T-helper 2 cell treated with Interferon-gamma antibody and Interleukin-4, amounts not matched to agents 5 μg/mL and 100 μg/mL, for 36 hours (primary cell): Measurements from ENCODE around the gene MYMK.

ENCODE experiments used
- DNase-seq: peaks from one replicate; pipeline ENCODE4 v3.0.0; 2021; ENCODE audit warnings: low spot score
- H3K27ac Mint-ChIP-seq: one replicate; pipeline ENCODE4 v1.8.0; 2021; ENCODE audit warnings: mild to moderate bottlenecking, mixed read lengths
- H3K27me3 Mint-ChIP-seq: one replicate; pipeline ENCODE4 v1.8.0; 2021; ENCODE audit warnings: low read depth, mixed read lengths
- H3K36me3 Mint-ChIP-seq: one replicate; pipeline ENCODE4 v1.8.0; 2021; ENCODE audit warnings: low read depth, mixed read lengths
- H3K4me1 Mint-ChIP-seq: one replicate; pipeline ENCODE4 v1.8.0; 2021; ENCODE audit warnings: low read depth, mixed read lengths
- H3K4me3 Mint-ChIP-seq: one replicate; pipeline ENCODE4 v1.8.0; 2022; ENCODE audit warnings: mild to moderate bottlenecking, moderate library complexity, mixed read lengths
- H3K9me3 Mint-ChIP-seq: one replicate; pipeline ENCODE4 v1.8.0; 2021; ENCODE audit warnings: mixed read lengths

MYMK gene

DNA sequence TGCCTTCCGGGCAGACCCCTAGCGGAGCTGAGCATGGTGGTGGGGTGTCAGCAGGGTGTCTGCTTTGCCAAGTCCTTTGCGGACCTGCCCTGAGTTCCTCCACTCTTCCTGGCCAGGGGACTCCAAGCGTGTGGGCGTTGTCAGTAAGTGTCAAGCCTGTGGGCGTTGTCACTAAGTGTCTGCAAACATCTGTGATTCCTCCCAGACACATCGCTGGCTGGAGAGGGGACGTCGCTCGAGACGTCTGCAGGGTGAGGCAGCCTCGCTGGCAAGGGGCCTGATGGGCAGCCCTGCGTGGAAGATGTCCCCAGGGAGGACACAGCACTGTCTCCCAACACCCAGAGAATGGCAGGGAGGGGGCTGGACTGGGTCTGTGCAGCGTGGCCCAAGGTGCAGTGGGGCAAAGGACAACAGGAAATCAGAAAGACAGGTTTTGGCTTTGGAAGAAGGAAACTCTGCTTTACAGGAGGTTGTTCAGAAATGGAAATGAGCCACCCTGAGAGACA, 38.6 kb upstream of the MYMK start:
- Mint-ChIP-seq H3K36me3 (no peaks in the 10 kb centered on the region), H3K9me3 (no peaks in the 10 kb centered on the region), H3K27ac (no peak overlapping the region), H3K27me3 (no peaks in the 10 kb centered on the region), H3K4me1 (no peaks in the 10 kb centered on the region), H3K4me3 (no peak overlapping the region)
- DNase-seq, result no peak

DNA sequence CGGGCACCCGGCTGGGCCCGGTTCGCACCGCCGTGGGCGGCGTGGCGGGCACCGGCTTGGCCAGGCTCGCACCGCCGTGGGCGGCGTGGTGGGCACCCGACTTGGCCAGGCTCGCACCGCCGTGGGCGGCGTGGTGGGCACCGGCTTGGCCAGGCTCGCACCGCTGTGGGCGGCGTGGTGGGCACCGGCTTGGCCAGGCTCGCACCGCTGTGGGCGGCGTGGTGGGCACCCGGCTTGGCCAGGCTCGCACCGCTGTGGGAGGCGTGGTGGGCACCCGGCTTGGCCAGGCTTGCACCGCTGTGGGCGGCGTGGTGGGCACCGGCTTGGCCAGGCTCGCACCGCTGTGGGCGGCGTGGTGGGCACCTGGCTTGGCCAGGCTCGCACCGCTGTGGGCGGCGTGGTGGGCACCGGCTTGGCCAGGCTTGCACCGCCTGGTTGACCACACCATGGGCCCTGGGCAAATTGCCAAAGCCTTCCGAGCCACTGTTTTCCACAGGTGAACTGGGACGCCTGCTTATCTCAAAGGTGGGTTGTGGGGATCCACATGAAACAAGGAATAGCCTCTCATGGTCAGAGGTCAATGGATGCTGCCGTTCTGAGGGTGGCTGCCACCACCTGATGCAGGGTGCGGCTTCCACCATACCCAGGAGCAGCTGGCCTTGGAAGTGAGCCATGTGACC, 38.0 kb upstream of the MYMK start:
- Mint-ChIP-seq H3K9me3 (no peaks in the 10 kb centered on the region), H3K36me3 (no peaks in the 10 kb centered on the region), H3K27ac (no peak overlapping the region), H3K4me3 (no peak overlapping the region), H3K4me1 (no peaks in the 10 kb centered on the region), H3K27me3 (no peaks in the 10 kb centered on the region)
- no peak for DNase-seq

DNA sequence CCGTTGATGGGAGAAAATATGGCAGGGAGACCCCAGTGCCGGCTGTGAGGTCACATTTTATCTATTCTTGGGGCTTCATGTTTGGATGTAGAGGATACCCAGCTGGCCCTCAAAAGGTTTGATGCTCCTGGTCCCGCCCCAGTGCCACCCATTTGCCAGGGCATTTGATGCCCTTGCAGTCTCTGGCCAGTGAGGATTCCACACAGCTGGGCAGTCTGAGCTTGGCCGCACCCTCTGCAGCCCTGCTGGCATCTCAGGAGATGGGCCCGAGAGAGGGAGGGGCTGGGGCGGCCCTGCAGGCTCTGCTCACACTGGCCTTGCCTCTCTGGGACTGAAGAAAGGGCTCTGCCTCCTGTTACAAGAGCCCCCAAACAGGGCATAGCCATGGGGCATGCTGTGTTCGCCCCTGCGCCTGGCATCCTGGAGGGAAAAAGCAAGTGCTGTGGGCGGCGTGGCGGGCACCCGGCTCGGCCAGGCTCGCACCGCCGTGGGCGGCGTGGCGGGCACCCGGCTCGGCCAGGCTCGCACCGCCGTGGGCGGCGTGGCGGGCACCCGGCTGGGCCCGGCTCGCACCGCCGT, 37.3 kb upstream of the MYMK start:
- Mint-ChIP-seq H3K27ac (no peak overlapping the region), H3K27me3 (no peaks in the 10 kb centered on the region), H3K4me1 (no peaks in the 10 kb centered on the region), H3K36me3 (no peaks in the 10 kb centered on the region), H3K9me3 (no peaks in the 10 kb centered on the region), H3K4me3 (no peak overlapping the region)
- no peak for DNase-seq

DNA sequence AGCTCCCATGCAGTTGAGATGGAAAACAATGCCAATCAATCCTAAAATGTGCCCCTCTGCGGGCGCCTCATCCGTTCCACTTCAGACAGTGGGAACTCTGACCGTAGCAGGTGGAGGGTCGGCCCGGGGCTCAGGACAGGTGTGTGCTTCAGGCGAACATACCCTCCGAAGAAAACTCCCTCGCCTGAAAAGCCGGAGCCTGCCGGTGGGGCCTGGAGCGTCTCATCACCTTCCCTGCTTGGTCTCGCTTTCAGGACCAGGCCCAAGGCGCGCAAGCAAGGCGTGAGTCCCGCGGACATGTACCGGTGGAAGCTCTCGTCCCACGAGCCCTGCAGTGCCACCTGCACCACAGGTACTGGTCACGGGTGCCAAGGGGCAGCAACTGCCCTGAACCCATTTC, 36.2 kb upstream of the MYMK start:
- no peaks in the 10 kb centered on the region for H3K27me3 Mint-ChIP-seq
- no peak for DNase-seq
- H3K36me3 Mint-ChIP-seq, result no peaks in the 10 kb centered on the region
- H3K27ac Mint-ChIP-seq, result no peak overlapping the region
- H3K4me3 Mint-ChIP-seq, result no peak overlapping the region
- H3K4me1 Mint-ChIP-seq, result no peaks in the 10 kb centered on the region
- H3K9me3 Mint-ChIP-seq, result no peaks in the 10 kb centered on the region

DNA sequence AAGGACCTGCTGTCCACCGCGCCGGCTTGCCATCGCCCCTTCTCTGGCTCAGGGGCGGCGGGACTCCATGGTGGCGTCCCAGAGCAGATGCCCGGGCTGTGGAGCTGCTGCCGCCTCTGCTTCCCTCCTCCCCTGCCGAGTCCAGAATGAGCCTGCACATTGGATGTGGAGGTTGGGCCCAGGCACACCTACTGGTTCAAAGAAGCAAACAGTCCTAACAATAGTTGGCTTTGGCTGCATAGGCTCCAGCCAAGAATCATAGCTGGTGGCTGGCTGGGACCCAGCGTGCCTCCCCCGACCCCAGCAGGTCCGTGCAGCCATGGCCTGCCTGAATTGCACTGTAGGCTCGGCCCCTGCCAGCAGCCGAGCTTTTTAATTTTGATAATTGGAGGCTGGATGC, 35.6 kb upstream of the MYMK start:
- no peak overlapping the region for H3K27ac Mint-ChIP-seq

DNA sequence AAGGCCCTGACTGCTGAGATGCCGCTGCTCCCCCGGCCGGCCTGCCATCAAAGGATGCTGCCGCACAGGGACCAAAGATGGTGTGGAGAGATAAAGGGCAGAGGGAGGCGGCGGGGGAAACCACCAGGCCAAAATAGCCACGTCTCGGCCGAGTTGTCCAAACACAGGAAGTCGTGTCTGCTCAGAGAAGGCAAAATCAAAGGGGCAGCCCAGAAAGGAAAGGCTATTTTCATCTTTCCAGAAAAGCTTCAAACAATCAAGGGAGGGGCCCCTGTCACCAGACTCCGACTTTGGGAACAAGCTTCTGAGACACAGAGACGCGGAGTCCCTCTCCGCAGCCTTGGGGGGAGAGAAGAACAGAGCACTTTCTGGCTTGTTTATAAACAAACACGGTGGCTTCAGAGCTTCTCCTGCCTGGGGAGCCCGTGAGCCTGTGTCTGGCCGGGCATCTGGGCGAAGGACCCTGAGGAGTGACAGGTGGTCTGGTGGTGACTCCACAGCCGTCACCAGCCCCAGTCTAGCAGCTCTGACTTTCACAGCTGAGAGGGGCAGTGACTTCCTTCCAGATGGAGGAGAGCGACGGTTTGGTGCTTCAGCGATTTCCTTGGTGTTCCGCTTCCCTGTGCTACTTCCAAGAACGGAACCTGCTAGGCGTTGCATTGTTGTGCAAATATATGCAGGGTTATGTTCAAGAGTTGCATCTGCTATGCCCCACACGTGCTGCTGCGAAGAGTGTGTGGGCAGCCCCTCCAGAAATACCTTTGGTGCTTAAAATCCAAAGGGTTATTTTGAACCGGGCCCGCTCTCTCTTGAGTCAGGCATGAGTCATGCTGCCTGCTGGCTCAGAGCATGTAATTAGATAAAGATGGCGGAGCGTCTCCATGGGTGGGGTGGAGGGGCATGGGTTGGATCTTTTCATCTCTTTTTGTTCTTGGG, 33.7 kb upstream of the MYMK start:
- Mint-ChIP-seq H3K27me3 (no peaks in the 10 kb centered on the region), H3K27ac (no peak overlapping the region), H3K4me3 (no peak overlapping the region), H3K4me1 (no peaks in the 10 kb centered on the region), H3K36me3 (no peaks in the 10 kb centered on the region), H3K9me3 (no peaks in the 10 kb centered on the region)
- DNase-seq, result no peak

More for the DNA sequence above, 35.6 kb upstream of the MYMK start:
- Mint-ChIP-seq H3K27me3 (no peaks in the 10 kb centered on the region), H3K4me3 (no peak overlapping the region), H3K9me3 (no peaks in the 10 kb centered on the region), H3K36me3 (no peaks in the 10 kb centered on the region), H3K4me1 (no peaks in the 10 kb centered on the region)
- no peak for DNase-seq

DNA sequence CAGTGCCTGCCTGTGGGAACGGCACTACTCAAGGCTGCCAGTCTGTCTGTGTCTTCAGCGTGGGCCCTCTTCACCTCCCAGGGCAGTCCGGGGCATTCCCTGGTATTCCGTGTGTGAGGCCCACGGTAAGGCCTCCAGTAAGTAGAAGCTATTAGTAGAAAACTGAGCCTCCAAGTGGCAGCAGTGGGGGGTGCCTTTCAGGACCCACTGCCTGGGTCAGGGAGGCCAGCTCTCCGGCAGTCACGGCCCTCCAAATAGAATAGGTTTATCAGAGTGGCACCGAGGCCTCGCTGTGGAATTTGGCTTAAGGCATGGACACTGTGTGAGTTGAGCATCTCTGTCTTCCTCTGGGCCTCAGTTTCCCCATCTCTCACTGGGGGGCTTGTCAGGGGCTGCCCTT, 32.8 kb upstream of the MYMK start:
- H3K9me3 Mint-ChIP-seq, result no peaks in the 10 kb centered on the region
- no peaks in the 10 kb centered on the region for H3K4me1 Mint-ChIP-seq
- no peaks in the 10 kb centered on the region for H3K27me3 Mint-ChIP-seq
- no peak overlapping the region for H3K4me3 Mint-ChIP-seq
- no peaks in the 10 kb centered on the region for H3K36me3 Mint-ChIP-seq
- H3K27ac Mint-ChIP-seq, result no peak overlapping the region
- no peak for DNase-seq

DNA sequence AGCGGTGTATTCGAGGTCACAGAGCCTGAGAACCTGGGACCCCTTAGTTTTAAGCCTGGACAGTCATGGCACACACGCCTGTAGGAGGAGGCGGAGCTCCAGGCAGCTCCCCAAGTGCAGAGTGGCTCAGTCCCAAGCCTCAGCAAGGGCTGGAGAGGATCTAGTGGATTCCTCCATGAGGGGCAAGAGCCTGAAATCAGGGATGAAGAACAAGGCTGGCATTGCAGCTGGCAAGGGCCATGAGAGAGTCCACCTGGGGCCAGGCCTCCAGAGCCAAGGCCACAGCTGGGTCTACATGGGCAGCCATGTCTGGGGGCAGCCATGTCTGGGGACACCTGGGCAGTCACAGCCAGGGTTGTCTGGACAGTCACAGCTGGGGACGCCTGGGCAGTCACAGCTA, 31.6 kb upstream of the MYMK start:
- no peaks in the 10 kb centered on the region for H3K9me3 Mint-ChIP-seq
- no peak overlapping the region for H3K4me3 Mint-ChIP-seq
- H3K27me3 Mint-ChIP-seq, result no peaks in the 10 kb centered on the region
- DNase-seq, result no peak
- no peaks in the 10 kb centered on the region for H3K4me1 Mint-ChIP-seq
- H3K27ac Mint-ChIP-seq, result no peak overlapping the region
- no peaks in the 10 kb centered on the region for H3K36me3 Mint-ChIP-seq

DNA sequence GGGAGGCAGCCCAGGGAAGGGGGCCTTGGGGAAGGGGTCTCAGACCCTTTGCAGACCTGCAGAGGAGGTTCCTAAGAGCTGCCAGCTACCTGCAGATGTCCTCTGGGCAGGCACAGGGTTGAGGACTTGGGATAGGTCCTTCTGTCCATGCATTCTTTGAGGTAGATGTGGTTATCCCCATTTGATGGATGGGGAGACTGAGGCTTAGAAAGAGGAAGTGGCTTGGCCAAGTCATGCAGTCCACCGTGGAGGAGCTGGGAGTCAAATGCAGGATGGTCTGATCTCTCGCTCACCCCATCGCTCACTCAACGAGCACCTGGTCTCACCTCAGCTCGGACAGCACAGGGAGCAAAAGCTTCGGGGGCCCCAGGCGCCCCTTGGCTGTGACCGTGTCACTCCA, 30.0 kb upstream of the MYMK start:
- Mint-ChIP-seq H3K4me3 (no peak overlapping the region), H3K36me3 (no peaks in the 10 kb centered on the region), H3K9me3 (no peaks in the 10 kb centered on the region), H3K27me3 (no peaks in the 10 kb centered on the region), H3K27ac (no peak overlapping the region), H3K4me1 (no peaks in the 10 kb centered on the region)
- DNase-seq, result no peak

DNA sequence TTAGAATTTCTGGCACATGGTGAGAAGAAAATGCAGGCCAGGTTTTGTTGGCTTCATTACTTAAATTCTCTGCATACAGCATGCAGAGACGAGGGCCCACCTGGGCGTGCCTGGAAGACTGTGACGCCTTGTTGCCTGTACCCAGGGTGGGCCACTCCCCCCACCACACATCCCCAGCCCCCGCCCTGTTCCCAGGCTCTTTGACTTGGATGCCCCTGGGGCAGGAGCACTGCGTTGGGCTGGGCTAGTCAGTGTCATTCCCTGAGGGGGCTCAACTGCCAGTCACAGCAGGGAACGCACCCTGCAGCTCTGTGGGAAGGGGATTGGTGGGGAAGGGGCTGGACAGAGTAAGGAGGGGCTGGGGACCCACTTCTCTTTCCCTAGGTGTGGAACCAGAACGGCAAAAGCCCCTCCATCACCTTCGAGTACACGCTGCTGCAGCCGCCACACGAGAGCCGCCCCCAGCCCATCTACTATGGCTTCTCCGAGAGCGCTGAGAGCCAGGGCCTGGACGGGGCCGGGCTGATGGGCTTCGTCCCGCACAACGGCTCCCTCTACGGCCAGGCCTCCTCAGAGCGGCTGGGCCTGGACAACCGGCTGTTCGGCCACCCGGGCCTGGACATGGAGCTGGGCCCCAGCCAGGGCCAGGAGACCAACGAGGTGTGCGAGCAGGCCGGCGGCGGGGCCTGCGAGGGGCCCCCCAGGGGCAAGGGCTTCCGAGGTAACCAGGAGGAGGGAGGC, 29.4 kb upstream of the MYMK start:
- DNase-seq, result no peak
- Mint-ChIP-seq H3K27ac (no peak overlapping the region), H3K27me3 (no peaks in the 10 kb centered on the region), H3K36me3 (no peaks in the 10 kb centered on the region), H3K4me3 (no peak overlapping the region), H3K9me3 (no peaks in the 10 kb centered on the region), H3K4me1 (no peaks in the 10 kb centered on the region)

DNA sequence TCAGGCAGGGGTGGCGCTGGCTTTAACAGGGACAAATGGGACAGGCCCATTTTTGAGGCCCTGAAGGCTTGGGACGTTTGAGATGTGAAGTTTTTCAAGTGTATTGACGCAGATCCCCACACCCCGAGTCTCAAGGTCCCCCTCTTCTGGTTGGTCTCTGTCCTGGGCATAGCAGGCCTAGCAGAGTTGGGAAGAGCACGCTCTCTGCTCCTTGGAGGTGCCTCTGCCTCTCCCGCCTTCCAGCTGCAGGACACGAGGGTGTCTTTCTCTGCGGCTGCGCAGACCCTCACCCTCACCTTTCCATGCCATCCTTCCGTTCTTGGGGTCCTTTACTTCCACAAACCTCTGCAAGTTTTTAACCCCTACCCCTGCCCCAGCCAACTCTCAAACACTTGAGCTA, 28.4 kb upstream of the MYMK start:
- Mint-ChIP-seq H3K9me3 (no peaks in the 10 kb centered on the region), H3K4me1 (no peaks in the 10 kb centered on the region), H3K27ac (no peak overlapping the region), H3K4me3 (no peak overlapping the region), H3K36me3 (no peaks in the 10 kb centered on the region), H3K27me3 (no peaks in the 10 kb centered on the region)
- no peak for DNase-seq

DNA sequence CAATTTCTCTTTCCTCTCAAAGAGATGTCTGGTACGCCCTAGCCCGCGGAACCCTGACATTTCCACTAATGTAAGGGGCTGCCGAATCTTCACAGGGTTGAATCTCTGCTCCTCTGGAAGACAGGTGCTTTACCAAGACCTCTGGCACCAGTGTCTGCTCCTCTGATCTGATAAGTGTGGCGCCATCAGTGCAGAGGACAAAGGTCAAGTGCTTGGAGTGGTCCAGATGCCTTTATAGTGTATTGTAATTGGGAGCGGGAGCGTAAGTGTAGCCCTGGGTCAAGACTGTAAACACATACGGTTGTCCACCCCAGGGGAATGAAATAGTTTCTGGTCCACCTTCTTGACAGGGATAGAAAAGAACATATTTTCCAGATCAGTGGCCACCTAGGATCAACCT, 27.5 kb upstream of the MYMK start:
- Mint-ChIP-seq H3K36me3 (no peaks in the 10 kb centered on the region), H3K9me3 (no peaks in the 10 kb centered on the region), H3K4me1 (no peaks in the 10 kb centered on the region), H3K27me3 (no peaks in the 10 kb centered on the region), H3K4me3 (no peak overlapping the region), H3K27ac (no peak overlapping the region)
- DNase-seq, result no peak

DNA sequence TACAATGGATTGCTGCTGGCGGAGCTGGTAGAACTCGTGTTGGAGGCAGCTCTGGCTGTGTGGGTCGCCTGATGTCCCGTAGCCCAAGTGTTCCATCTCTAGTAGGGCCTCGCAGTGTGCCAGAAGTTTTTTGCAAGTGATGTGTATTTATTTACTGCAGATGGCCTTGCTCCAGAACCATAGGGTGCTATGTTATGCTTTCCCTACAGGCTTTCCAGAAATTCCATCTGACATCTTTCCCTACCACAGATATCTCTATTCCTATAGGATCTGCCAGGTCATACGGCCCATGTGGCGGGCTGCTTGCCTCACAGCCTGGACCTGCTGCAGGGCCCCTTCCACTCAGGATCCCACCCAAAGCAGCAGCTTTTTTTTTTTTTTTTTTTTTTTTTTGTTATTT, 26.7 kb upstream of the MYMK start:
- no peak for DNase-seq
- Mint-ChIP-seq H3K4me3 (no peak overlapping the region), H3K27ac (no peak overlapping the region), H3K27me3 (no peaks in the 10 kb centered on the region), H3K36me3 (no peaks in the 10 kb centered on the region), H3K9me3 (no peaks in the 10 kb centered on the region), H3K4me1 (no peaks in the 10 kb centered on the region)

DNA sequence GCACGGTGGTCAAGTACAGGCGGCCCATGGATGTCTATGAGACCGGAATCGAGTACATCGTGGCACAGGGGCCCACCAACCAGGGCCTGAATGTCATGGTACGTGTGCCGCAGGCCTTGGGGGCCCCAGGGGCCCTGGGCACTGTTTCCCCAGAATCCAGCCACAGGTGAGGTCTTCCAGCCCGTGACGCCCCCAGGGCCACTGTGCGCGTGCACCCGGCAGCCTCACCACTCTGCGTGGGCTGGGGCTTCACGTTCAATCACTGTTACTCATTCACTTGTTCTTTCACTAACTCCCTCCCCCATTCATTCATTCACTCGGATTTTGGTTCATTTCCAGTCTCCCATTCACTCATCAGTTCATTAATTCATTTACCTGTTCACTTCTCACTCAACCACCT, 22.4 kb upstream of the MYMK start:
- Mint-ChIP-seq H3K4me3 (no peak overlapping the region), H3K27ac (no peak overlapping the region), H3K36me3 (no peaks in the 10 kb centered on the region), H3K9me3 (no peaks in the 10 kb centered on the region), H3K27me3 (no peaks in the 10 kb centered on the region), H3K4me1 (no peaks in the 10 kb centered on the region)
- no peak for DNase-seq
